ENCODE data around the gene TMEM120A. TPM values are rescaled to one million over a fixed set of nuclear protein-coding genes. Genes with fewer than 3 reads are reported as not detected.

The TMEM120A gene
- total RNA-seq, 2 experiments from 2014 or later: 12.4 to 22.1 TPM

DNA sequence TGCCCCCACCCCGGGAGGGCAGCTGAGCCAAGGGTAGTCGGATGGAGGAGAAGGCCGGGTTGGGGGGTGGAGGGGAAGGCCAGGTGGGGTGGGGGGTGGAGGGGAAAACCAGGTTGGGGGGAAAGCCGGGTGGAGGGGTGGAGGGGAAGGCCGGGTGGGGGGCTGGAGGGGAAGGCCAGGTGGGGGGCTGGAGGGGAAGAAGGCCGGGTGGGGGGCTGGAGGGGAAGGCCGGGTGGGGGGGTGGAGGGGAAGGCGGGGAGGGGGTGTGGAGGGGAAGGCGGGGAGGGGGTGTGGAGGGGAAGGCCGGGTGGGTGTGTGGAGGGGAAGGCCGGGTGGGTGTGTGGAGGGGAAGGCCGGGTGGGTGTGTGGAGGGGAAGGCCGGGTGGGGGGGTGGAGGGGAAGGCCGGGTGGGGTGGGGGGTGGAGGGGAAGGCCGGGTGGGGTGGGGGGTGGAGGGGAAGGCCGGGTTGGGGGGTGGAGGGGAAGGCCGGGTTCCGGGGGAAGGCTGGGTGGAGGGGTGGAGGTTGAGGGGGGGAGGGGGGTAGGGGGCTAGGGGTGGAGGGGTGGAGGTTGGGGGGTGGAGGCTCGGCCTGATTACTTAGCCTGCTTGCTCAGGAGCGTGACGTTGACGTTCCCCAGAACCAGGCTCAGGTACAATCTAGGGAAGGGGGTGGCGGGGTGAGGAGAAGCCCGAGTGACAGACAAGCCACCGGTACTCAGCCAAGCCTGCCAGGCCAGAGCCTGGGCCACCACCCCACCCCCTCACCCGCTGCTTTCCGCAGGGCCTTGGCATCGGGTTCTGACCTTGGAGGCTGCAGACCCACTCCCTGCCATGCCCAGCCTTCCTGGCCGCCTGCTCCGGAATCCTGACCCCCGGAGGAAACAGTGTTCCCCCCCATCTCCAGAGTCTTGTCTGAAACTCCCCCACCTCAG, 5.6 kb downstream of the TMEM120A start:
- intact Hi-C loops (cut with micrococcal nuclease; ENCODE audit: unreplicated experiment): no loop called here
- no peak overlapping the region for H3K4me2 ChIP-seq (ENCODE audit: low read length)
- CTCF ChIA-PET (ENCODE audit: unreplicated experiment): interaction anchor here (1.5 kb wide), 1 partner anchor 13 kb away, joined by 4 read pairs; no protein-coding TSS in a partner anchor
- H3K4me1 ChIP-seq (ENCODE audit: insufficient read depth, low read length, poor library complexity, severe bottlenecking): no peaks in the 10 kb centered on the region
- H3K27ac ChIP-seq (ENCODE audit: low read depth, low read length, poor library complexity, severe bottlenecking): no peak overlapping the region
- peaks cover 13% of the 10 kb centered on the region; the same call in 1 of the 2 replicates for H3K36me3 ChIP-seq (ENCODE audit: insufficient read depth, low read length)
- no TSS peak for BruUV-seq (replicated peaks)
- no peaks in the 10 kb centered on the region for H3K79me2 ChIP-seq (ENCODE audit: insufficient read depth, low read depth, low read length)
- DNase-seq (ENCODE audit: low spot score): no peak
- TF ChIP-seq, protein P1, sequence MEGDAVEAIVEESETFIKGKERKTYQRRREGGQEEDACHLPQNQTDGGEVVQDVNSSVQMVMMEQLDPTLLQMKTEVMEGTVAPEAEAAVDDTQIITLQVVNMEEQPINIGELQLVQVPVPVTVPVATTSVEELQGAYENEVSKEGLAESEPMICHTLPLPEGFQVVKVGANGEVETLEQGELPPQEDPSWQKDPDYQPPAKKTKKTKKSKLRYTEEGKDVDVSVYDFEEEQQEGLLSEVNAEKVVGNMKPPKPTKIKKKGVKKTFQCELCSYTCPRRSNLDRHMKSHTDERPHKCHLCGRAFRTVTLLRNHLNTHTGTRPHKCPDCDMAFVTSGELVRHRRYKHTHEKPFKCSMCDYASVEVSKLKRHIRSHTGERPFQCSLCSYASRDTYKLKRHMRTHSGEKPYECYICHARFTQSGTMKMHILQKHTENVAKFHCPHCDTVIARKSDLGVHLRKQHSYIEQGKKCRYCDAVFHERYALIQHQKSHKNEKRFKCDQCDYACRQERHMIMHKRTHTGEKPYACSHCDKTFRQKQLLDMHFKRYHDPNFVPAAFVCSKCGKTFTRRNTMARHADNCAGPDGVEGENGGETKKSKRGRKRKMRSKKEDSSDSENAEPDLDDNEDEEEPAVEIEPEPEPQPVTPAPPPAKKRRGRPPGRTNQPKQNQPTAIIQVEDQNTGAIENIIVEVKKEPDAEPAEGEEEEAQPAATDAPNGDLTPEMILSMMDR (conservative IDR thresholded peaks at IDR 0.05; ENCODE audit: low read length): no peak
- no peak for TF ChIP-seq EZH2phosphoT487 (IDR thresholded peaks at IDR 0.05; ENCODE audit: borderline replicate concordance, low read depth, low read length)
- H3K9me2 ChIP-seq (ENCODE audit: insufficient read depth, low read length): no peaks in the 10 kb centered on the region
- no peaks in the 10 kb centered on the region for H3K9me3 ChIP-seq (ENCODE audit: low read length)
- POLR2A ChIA-PET: no interaction called here
- no peaks in the 10 kb centered on the region for H4K20me1 ChIP-seq (ENCODE audit: insufficient read depth, low read length)
- no peak overlapping the region for H2AFZ ChIP-seq (ENCODE audit: low read length)
- no peak overlapping the region for H3K4me3 ChIP-seq (ENCODE audit: low read depth, low read length, poor library complexity, severe bottlenecking)

DNA sequence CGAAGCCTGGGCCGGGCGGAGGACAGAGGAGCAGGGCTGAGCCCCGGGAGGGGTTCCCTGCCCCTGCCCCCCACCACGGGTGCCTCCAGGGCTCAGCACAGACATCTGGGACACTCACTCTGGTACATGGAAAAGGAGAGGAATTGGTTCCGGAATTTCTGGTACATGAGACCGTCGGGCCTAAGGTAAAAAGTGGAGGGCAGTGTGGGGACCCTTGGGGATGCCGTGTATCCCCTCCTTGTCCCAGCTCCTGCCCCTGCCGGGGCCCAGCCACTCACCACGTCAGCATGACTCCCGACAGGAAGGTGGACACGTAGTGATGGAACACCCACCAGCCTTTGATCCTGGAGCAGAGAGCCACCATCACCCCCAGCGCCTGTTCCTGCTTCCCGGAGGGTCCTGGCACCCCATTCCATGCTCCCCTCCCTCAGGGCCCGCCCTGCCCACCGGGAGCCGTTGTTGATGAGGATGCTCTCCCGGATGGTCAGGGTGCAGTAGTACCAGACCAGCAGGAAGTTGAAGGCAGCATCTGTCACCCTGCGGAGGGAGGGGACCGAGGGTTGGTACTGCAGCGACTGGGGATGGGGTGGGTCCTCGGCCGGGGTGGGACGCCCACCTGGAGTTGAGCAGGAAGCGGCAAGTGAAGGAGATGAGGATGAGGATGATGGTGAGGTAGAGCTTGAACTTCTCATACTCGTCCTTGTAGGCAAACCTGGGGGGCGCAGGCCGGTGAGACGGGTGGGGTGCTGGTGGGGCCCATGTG, 6.4 kb downstream of the TMEM120A start:
- intact Hi-C loops (cut with micrococcal nuclease; ENCODE audit: unreplicated experiment): no loop called here
- H3K4me3 ChIP-seq (ENCODE audit: low read depth, low read length, poor library complexity, severe bottlenecking): no peak overlapping the region
- H3K9me2 ChIP-seq (ENCODE audit: insufficient read depth, low read length): no peaks in the 10 kb centered on the region
- BruUV-seq (replicated peaks): no TSS peak
- H3K4me1 ChIP-seq (ENCODE audit: insufficient read depth, low read length, poor library complexity, severe bottlenecking): no peaks in the 10 kb centered on the region
- ChIA-PET POLR2A (no interaction called here), CTCF (ENCODE audit: unreplicated experiment) (no interaction called here)
- H3K4me2 ChIP-seq (ENCODE audit: low read length): no peak overlapping the region
- H3K27ac ChIP-seq (ENCODE audit: low read depth, low read length, poor library complexity, severe bottlenecking): no peak overlapping the region
- H3K79me2 ChIP-seq (ENCODE audit: insufficient read depth, low read depth, low read length): no peaks in the 10 kb centered on the region
- H4K20me1 ChIP-seq (ENCODE audit: insufficient read depth, low read length): no peaks in the 10 kb centered on the region
- no peak for DNase-seq (ENCODE audit: low spot score)
- H2AFZ ChIP-seq (ENCODE audit: low read length): no peak overlapping the region
- H3K9me3 ChIP-seq (ENCODE audit: low read length): no peaks in the 10 kb centered on the region
- TF ChIP-seq EZH2phosphoT487 (IDR thresholded peaks at IDR 0.05; ENCODE audit: borderline replicate concordance, low read depth, low read length): no peak
- TF ChIP-seq, protein P1 (conservative IDR thresholded peaks at IDR 0.05; ENCODE audit: low read length): no peak
- H3K36me3 ChIP-seq (ENCODE audit: insufficient read depth, low read length): peaks cover 13% of the 10 kb centered on the region; the same call in 1 of the 2 replicates

Data from OCI-LY7 (cell line).